ENCODE measurements around the gene C2CD4A.

- TF ChIP-seq CTCF (conservative IDR thresholded peaks at IDR 0.05; ENCODE audit: low read length) (no peak), EZH2phosphoT487 (IDR thresholded peaks at IDR 0.05; ENCODE audit: borderline replicate concordance) (no peak)
Measured at GRCh38 chr15:62090988-62091387, 24.2 kb downstream of the C2CD4A start.

Measured in Loucy (cell line).